GM03348 (cell line): Measurements from ENCODE around the gene BMPR1A.
A peak's percentile ranks its signal among the peaks of the same experiment; 100 is the strongest.

Experiments
- DNase-seq: peaks from one replicate; pipeline ENCODE4 v3.0.0; 2012; ENCODE audit warnings: low spot score

The BMPR1A gene

GRCh38 chr10:86803156-86803555, 46.7 kb downstream of the BMPR1A start:
- peak; percentile 24 for DNase-seq

GRCh38 chr10:86804805-86805204, 48.4 kb downstream of the BMPR1A start:
- DNase-seq: no peak

GRCh38 chr10:86813101-86813500, 56.7 kb downstream of the BMPR1A start:
- no peak for DNase-seq

GRCh38 chr10:86813982-86814381, 57.6 kb downstream of the BMPR1A start:
- no peak for DNase-seq

GRCh38 chr10:86815035-86815617, 58.7 kb downstream of the BMPR1A start:
- peak; percentile 63 for DNase-seq

- DNase-seq: no peak
These were observed 59.2 kb downstream of the BMPR1A start for GRCh38 chr10:86815640-86816039.

GRCh38 chr10:86817246-86817645, 60.8 kb downstream of the BMPR1A start:
- DNase-seq: no peak

GRCh38 chr10:86819567-86819966, 63.1 kb downstream of the BMPR1A start:
- DNase-seq: no peak

GRCh38 chr10:86820509-86820908, 64.1 kb downstream of the BMPR1A start:
- DNase-seq: no peak

- DNase-seq: no peak
These were observed 65.1 kb downstream of the BMPR1A start for GRCh38 chr10:86821388-86821999.

GRCh38 chr10:86823565-86823964, 67.1 kb downstream of the BMPR1A start:
- no peak for DNase-seq

- no peak for DNase-seq
These were observed 67.7 kb downstream of the BMPR1A start for GRCh38 chr10:86824151-86824550.

- DNase-seq: no peak
These were observed 68.9 kb downstream of the BMPR1A start for GRCh38 chr10:86825366-86825765.

- DNase-seq: no peak
These were observed 71.2 kb downstream of the BMPR1A start for GRCh38 chr10:86827639-86828038.

- no peak for DNase-seq
These were observed 71.7 kb downstream of the BMPR1A start for GRCh38 chr10:86828145-86828544.

- no peak for DNase-seq
These were observed 73.1 kb downstream of the BMPR1A start for GRCh38 chr10:86829472-86829871.

GRCh38 chr10:86830043-86830591, 73.7 kb downstream of the BMPR1A start:
- no peak for DNase-seq

GRCh38 chr10:86833969-86834368, 77.5 kb downstream of the BMPR1A start:
- DNase-seq: no peak

GRCh38 chr10:86836044-86836443, 79.6 kb downstream of the BMPR1A start:
- DNase-seq: no peak

GRCh38 chr10:86837663-86838062, 81.2 kb downstream of the BMPR1A start:
- no peak for DNase-seq

GRCh38 chr10:86840498-86840897, 84.1 kb downstream of the BMPR1A start:
- DNase-seq: no peak

GRCh38 chr10:86846088-86846487, 89.7 kb downstream of the BMPR1A start:
- DNase-seq: no peak

GRCh38 chr10:86848747-86849146, 92.3 kb downstream of the BMPR1A start:
- DNase-seq: no peak
